DMS153 (cell line): ENCODE measurements around the gene ITPR3.

Source experiments
- DNase-seq: peaks from one replicate; lab custom pipeline; 2025; lab: John Stamatoyannopoulos, UW

The ITPR3 gene

GRCh38 chr6:33620856-33621710, at the start of gene ITPR3:
ITPR3 (plus strand) TSS chr6:33621322; CDS start chr6:33621603, 281 bp downstream.
- peak; percentile 81 for DNase-seq

GRCh38 chr6:33571637-33572316, 49.3 kb upstream of the ITPR3 start:
- DNase-seq: no peak

- DNase-seq: no peak
Measured at GRCh38 chr6:33575211-33575610, 45.9 kb upstream of the ITPR3 start.

- no peak for DNase-seq
Measured at GRCh38 chr6:33576668-33577067, 44.5 kb upstream of the ITPR3 start.

GRCh38 chr6:33577106-33577535, 44.0 kb upstream of the ITPR3 start:
- DNase-seq: no peak

GRCh38 chr6:33577718-33578117, 43.4 kb upstream of the ITPR3 start:
- no peak for DNase-seq

- no peak for DNase-seq
Measured at GRCh38 chr6:33578164-33578563, 43.0 kb upstream of the ITPR3 start.

GRCh38 chr6:33578588-33579011, 42.5 kb upstream of the ITPR3 start:
- no peak for DNase-seq

- peak; percentile 81 for DNase-seq
Measured at GRCh38 chr6:33579828-33580714, 41.1 kb upstream of the ITPR3 start, which contains the start of gene BAK1. BAK1 (minus strand) TSS chr6:33580276; CDS start chr6:33577604, 2,672 bp downstream.

GRCh38 chr6:33581186-33581585, 39.9 kb upstream of the ITPR3 start:
- no peak for DNase-seq

GRCh38 chr6:33583591-33584155, 37.4 kb upstream of the ITPR3 start:
- no peak for DNase-seq

- no peak for DNase-seq
Measured at GRCh38 chr6:33584700-33585402, 36.3 kb upstream of the ITPR3 start.

GRCh38 chr6:33585403-33586107, 35.6 kb upstream of the ITPR3 start:
- peak; percentile 53 for DNase-seq

GRCh38 chr6:33586108-33586640, 34.9 kb upstream of the ITPR3 start:
- no peak for DNase-seq

GRCh38 chr6:33587529-33587928, 33.6 kb upstream of the ITPR3 start:
- no peak for DNase-seq

- no peak for DNase-seq
Measured at GRCh38 chr6:33588894-33589293, 32.2 kb upstream of the ITPR3 start.

GRCh38 chr6:33589392-33589730, 31.8 kb upstream of the ITPR3 start:
- DNase-seq: no peak

- peak; percentile 57 for DNase-seq
Measured at GRCh38 chr6:33589731-33590530, 31.2 kb upstream of the ITPR3 start.

GRCh38 chr6:33590531-33591198, 30.5 kb upstream of the ITPR3 start:
- DNase-seq: no peak
